Measurements from ENCODE around the gene HSD11B1.

The HSD11B1 gene

GRCh38 chr1:209704584-209704983 lies at the start of gene HSD11B1:
HSD11B1 (plus strand) TSS chr1:209704846; CDS start chr1:209704943, 97 bp downstream.
- no peak for DNase-seq

GRCh38 chr1:209655411-209656231 lies 49.0 kb upstream of the HSD11B1 start:
- DNase-seq, result no peak

DNA sequence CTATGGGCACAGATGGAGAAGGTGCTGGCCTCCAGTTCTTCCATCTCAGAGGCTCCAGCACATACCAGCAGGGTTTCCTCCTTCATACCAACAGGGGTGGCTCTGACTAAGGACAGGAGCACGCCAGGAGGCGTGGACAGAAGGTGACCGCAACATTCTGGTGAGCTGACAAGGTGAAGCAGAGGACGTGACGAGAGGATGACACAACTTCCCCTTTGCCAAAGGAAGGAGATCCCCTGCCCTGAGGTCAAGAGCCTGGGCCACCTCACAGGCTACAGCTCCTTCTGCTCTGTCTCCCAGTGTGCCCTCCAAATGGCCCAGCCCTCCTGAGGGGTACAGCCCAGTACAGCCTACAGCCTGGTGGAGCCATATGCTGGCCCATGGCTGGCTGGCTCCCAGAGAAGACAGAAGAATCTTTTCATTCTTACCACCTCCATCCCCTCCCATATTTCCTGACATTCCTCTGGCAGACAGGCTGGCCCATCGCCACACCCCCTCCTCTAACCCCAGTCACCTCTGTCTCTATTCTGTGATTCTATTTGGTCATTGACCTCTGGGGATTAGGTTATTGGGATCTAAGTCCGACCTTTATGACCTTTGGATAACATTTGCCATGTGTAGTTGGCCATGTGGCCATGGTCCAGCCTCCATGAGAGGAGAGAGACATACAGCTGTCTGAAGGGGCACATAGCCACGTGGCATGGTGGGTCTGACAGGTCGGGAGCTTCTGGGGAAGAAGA lies 47.3 kb upstream of the HSD11B1 start:
- no peak for DNase-seq

DNA sequence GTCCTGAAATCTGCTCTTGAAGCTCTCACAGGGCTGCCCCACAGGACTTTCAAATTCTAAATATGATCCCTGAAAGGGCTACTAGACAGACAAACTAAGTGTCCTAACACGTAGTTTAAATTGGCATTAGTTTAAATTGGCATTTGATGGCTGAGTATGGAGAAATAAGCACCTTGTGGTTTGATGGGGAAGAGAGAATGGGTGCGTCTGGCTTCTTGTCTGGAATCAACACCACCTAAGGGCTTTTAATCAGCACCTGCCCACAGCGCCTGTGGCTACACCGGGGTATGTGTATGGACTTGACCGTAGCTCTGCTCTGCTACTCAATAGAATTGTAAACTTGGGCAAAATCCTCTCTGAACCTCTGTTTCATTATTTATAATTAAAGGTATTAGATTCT lies 46.7 kb upstream of the HSD11B1 start:
- DNase-seq, result no peak

DNA sequence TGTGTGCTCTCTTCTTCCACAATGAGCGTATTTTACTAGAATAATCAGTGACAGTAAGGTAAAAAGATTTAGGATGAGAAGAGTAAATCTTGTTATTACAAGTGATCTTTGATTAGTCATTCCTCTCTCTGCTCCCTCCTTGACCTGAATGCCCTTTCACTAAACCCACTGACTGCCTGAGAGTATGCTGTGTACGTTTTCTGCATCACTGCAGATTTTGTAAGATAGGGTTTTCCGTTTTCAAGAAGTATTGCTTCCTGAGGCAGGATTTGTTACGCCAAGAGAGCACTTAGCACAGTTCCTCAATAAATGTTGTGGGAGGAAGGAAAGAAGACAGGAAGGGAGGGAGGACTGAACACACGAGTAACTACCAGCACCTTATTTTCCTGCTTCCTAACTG lies 44.7 kb upstream of the HSD11B1 start:
- DNase-seq, result no peak

DNA sequence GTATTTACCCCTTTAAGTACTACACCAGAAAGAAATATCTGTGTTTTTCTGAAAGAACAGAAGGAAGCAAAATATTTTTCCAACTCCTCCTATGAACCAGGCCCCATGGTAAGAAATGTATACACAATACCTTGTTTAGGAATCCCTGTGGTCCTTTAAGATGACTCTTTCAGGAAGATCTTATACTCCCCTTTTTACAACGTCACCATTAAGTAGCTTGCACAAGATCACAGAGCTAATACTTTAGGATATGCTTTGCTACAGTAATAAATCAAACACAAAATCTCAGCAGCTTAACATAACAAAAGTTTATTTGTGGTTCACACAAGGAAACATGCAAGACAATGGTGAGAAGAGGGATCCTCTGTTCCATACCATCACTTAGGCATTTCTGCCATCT lies 43.6 kb upstream of the HSD11B1 start:
- DNase-seq, result no peak

GRCh38 chr1:209662879-209663327 lies 41.7 kb upstream of the HSD11B1 start:
- no peak for DNase-seq

DNA sequence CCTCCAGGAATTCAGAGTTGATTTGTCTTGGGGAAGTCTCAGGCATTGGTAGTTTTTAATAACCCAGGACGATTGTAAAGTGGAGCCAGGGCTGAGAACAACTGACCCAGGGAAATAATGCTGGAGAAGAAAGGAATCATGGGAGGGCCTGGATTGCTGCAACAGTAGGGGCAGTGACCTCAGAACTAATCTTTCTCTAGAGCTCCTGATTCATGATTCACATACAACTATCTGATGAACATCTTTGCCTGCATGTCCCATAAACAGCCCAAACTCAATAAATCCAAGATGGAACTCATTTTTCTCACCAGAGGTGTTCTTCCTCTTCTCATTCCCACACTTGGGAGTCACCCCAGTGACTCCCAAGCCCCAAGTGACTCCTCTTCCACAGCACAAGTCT lies 37.5 kb upstream of the HSD11B1 start:
- DNase-seq, result no peak

DNA sequence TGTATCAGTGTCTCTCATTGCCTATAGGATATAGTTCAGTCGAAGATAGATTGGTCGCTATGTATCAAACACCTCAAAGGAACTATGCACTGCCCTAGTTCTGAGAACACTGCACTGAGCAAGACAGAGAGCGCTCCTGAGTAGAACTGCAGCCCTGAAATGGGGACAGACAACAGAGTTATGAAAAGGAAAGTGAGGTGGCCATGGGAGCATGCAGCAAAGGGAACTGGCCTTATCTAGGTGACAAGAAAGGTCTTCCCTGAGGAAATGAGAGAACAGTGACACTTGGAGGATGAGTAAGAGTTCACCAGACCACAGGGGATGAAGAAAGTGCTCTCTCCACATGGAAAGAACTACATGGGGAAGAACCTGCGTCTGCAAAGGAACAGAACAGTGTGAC lies 36.9 kb upstream of the HSD11B1 start:
- DNase-seq, result no peak

- DNase-seq, result no peak
These were observed 34.1 kb upstream of the HSD11B1 start for GRCh38 chr1:209670441-209671082.

DNA sequence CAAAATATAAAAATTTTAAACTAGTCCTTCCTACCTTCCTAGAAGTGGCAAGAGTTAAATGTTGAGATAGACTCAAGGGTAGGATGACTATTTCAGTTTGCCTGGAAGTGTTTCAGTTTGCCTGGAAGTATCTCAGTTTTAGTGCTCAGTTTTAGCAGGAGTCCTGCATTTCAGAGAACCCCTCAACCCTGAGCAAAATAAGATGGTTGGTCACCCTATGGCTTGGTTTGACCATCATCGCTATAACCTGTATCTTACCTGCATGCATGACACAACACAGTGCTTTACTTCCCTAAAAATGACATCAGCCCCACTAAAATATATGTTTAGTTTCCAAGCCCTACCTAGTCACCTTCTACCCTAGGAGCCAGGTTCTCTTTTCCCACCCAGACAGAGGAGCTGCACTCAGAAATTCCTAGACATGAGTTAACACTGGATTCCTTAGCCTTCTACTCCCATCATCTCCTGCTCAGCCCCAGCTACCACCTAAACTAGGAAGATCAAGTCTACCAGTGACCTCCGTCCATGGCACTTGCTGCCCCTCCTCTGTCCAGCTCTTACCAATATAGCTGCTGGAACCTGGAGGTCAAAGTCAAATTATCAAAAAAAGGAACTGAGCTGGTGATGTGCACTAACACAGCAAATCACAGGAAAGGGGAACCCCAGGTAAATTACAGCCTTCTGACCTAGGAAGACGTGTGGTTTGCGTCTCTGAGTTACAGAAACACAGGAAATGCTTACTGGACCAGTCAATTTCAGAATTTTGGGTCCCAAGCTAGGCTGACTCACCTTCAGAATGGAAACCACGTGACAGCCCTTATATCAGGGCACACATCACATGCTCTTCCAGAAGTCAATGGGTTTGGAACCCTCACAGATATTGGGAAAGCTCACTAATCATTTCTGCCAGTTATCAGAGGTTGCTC lies 31.7 kb upstream of the HSD11B1 start:
- peak; percentile 48 for DNase-seq

DNA sequence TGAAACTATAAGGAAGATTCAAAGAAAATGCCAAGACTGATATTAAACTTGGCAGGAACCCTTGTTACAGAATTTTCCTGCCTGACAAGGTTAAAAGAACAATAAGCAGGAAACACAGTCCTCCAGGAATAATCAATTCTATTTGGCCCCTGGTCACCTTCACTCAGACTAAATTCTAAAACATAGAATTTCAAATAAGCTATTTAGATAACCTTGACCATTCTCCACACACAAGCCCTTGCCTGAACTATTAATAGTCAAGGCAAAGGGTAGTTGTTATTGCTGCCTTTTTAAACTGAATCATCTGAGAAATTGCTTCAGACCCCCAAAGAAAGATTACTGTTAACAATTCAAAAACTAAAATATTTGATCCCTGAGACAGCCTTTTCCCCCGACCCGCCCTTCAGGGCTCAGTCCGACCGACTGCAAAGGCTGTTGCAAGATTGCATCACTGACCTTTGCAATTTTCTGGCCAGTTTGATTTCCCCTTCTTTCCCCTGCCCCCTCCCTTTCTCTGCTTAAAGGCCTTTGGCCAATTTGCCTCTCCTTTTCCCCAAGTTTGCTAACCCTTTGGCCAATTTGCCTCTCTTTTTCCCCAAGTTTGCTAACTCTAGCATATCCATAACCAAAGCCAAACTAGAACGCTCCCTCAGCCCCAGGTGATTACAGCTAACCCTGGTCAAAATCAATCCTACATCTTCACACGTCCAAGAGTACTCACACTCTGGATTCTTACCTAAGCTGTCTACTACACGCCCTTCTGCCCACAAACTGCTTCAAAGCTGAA lies 30.8 kb upstream of the HSD11B1 start:
- DNase-seq, result no peak

DNA sequence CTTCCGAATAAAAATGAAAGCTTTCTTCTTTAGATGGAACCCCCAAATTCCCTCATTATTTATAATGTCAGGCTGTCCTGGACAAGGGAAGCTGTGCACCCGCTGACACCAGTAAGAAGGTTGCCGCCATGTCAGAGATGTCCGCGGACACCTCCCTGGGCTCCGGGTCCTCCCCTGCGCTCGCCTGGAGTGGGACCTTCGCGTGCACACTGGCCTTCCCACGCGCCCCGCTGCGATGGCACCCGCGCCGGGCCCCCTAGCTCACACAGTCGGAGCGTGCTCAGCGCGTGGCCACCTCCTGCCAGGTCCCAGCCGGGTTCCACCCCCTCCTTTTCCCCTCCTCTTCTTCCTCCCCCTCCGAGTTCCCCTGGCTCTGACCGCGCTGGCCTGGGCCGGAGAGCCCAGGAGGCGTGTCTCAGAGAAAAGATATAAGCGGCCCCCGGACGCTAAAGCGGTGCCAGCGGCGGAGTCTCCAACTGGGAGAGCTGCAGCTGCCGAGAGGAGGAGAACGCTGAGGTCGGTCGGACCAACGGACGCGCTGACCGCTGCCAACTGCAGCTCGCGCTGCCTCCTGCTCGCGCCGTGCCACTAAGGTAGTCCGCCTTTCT lies 29.6 kb upstream of the HSD11B1 start, which contains the start of gene G0S2:
TSS of gene G0S2 (plus strand) at position 456 of the 608 bp plus-strand sequence. CDS start 273 bp downstream, outside the sequence.
- DNase-seq, result peak; percentile 66

- peak; percentile 20 for DNase-seq
These were observed 29.0 kb upstream of the HSD11B1 start for GRCh38 chr1:209675565-209676154.

DNA sequence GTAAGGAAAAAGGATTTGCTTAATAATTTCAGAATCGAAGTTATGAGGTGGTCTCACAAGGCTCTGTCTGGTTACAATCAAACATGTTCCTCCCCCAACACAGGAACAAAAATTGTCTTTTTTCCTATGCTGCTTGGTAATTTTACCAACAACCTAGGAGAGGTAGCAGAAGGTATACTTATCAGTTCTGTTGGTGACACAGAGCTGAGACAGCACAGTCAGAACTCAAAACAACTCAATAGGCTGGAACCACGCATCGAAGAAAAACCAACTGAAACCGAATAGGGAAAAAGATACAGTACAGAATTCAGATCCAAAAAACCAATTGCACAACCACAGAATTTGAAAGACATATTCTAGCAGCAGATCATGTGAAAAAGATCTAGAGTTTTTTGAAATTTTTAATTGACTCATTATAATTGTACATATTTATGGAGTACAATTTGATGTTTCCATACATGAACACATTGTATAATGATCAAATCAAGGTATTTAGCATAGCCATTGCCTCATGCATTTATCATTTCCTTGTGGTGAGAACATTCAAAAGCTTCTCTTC lies 25.6 kb upstream of the HSD11B1 start:
- no peak for DNase-seq

- peak; percentile 41 for DNase-seq
These were observed 18.8 kb upstream of the HSD11B1 start for GRCh38 chr1:209685821-209686220.

DNA sequence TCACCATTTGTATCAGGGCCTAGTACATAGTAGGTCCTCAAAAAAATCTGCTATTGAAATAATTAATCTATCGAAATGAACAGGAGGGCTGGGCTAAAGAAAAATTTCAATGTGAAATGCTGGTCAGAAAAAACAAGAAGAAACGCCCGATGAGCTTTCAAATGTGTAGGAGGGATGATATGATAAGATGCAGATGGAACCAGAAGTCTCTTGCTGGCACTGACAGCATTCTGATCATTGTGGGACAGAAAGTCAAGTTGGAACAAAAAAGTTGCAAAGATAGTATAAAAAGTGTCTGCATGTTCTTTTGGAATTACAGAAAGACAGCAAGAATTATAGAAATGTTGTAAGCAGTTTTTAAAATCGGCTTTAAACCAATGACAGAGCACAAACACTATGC lies 18.3 kb upstream of the HSD11B1 start:
- DNase-seq, result no peak

GRCh38 chr1:209688746-209689234 lies 15.9 kb upstream of the HSD11B1 start:
- DNase-seq, result no peak

DNA sequence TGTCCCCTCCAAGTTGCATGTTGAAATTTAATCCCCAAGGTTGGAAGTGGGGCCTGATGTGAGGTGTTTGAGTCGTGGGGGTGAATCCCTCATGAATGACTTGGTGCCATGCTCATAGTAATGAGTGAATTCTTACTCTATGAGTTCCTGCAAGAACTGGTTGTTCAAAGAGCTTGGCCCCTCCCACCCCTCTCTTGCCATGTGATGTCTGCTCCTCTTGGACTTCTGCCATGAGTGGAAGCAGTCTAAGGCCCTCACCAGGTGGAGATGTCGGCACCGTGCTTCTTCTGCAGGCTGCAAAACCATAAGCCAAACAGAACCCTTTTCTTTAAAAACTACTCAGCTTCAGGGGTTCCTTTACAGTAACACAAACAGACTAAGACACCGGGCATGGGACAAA lies 15.2 kb upstream of the HSD11B1 start:
- no peak for DNase-seq

DNA sequence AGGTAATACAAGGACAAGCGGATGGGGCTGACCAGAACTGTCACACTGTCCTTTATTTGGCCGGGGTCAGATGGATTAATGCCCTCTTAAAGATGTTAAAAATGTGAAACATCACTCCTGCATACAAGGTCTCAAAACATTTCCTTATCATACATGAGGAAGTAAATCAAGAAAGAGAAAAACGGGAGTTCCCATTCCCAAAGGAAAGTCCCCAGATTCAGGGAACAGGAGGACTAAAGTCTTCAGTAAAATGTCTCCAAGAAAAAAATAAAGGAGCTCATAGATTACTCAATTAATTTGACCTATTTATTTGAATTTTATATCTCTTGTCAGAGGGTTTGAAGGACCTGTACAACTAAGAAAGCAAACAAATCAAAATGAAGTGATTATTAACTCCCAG lies 13.4 kb upstream of the HSD11B1 start:
- no peak for DNase-seq
